AG04450 (cell line): ENCODE data around the gene LMLN. TPM values are rescaled to one million over a fixed set of nuclear protein-coding genes. Genes with fewer than 3 reads are reported as not detected.
"Not testable (repeated sequence)": the region's sequence is repeated elsewhere in the genome, so short reads cannot be mapped to it uniquely, and the experiment has no call there.

Source experiments
- CTCF ChIA-PET: fragments of 300-600, 350-600 bp; formaldehyde crosslinking; extraction: SDS; loops from one replicate; lab custom pipeline; 2022; ENCODE audit warnings: antibody characterized with exemption, inconsistent platforms; lab: Charles Lee
- POLR2A ChIA-PET: fragments of 350-600 bp; formaldehyde crosslinking; extraction: SDS; loops from one replicate; lab custom pipeline; 2021; ENCODE audit warnings: antibody characterized with exemption, inconsistent platforms; lab: Yijun Ruan, JAX
- DNase-seq: peaks from one replicate; pipeline ENCODE4 v3.0.0-alpha.2; 2011; ENCODE audit warnings: low read depth, low spot score
- H3K27ac ChIP-seq: one replicate; pipeline ENCODE4 v1.5.1; 2012; ENCODE audit warnings: low read depth, low read length, control low read depth
- H3K27me3 ChIP-seq: one replicate; pipeline ENCODE4 v1.6.0; 2012; ENCODE audit warnings: low read length; ENCODE audit not compliant: control insufficient read depth, insufficient read depth
- H3K4me3 ChIP-seq: 2 replicates; pipeline ENCODE4 v1.5.1; 2011; ENCODE audit warnings: mild to moderate bottlenecking, low read depth, low read length, control low read depth
- H3K9me3 ChIP-seq: 2 replicates; pipeline ENCODE4 v1.5.1; 2012; ENCODE audit warnings: low read length; ENCODE audit not compliant: control insufficient read depth, insufficient read depth
- CTCF ChIP-seq: IDR thresholded peaks from 2 replicates; pipeline ENCODE4 v1.5.1; 2011; ENCODE audit warnings: low read depth, low read length, control low read depth, inconsistent platforms
- polyA plus RNA-seq: library from polyadenylated mRNA; depleted of rRNA; stranded (reverse); fragments of >200 nt; gene quantifications from 2 replicates; pipeline ENCODE4 v1.2.3, GENCODE V29; 2011

Gene LMLN
- polyA plus RNA-seq, 1 experiment: 6.4 TPM

- Histone ChIP-seq H3K27me3 (no peaks in the 10 kb centered on the region), H3K9me3 (no peaks in the 10 kb centered on the region), H3K4me3 (no peak overlapping the region), H3K27ac (no peak overlapping the region)
- DNase-seq: no peak
- ChIA-PET POLR2A (no interaction called here), CTCF (interaction anchor here (1.6 kb wide), 1 partner anchor 19 kb away, joined by 5 read pairs; no protein-coding TSS in a partner anchor)
- no peak for TF ChIP-seq CTCF
Observed at GRCh38 chr3:197961582-197961945, 1.5 kb downstream of the LMLN start.

GRCh38 chr3:197963019-197963637, 3.1 kb downstream of the LMLN start:
- no peak for DNase-seq
- peaks cover 5% of the 10 kb centered on the region; the same call in 1 of the 2 replicates for H3K9me3 ChIP-seq
- no peak for TF ChIP-seq CTCF
- H3K27me3 ChIP-seq: no peaks in the 10 kb centered on the region
- CTCF ChIA-PET: interaction anchor here (0.6 to 1.2 kb wide), 2 partner anchors 12 to 20 kb away, joined by 3 to 4 read pairs; no protein-coding TSS in a partner anchor
- POLR2A ChIA-PET: no interaction called here
- no peak overlapping the region for H3K4me3 ChIP-seq
- no peak overlapping the region for H3K27ac ChIP-seq

GRCh38 chr3:197967337-197967989, 7.4 kb downstream of the LMLN start:
- DNase-seq, CTCF ChIA-PET, H3K27me3 ChIP-seq, POLR2A ChIA-PET, H3K9me3 ChIP-seq, H3K27ac ChIP-seq, H3K4me3 ChIP-seq: not testable (repeated sequence)

- DNase-seq: no peak
- ChIA-PET POLR2A (no interaction called here), CTCF (no interaction called here)
- Histone ChIP-seq H3K9me3 (peaks cover 5% of the 10 kb centered on the region; the same call in 1 of the 2 replicates), H3K27ac (no peak overlapping the region), H3K27me3 (no peaks in the 10 kb centered on the region), H3K4me3 (no peak overlapping the region)
- TF ChIP-seq CTCF: no peak
Observed at GRCh38 chr3:197970588-197970987, 10.6 kb downstream of the LMLN start.

GRCh38 chr3:197974016-197974415, 14.0 kb downstream of the LMLN start:
- TF ChIP-seq CTCF: no peak
- CTCF ChIA-PET: interaction anchor here (0.6 kb wide), 1 partner anchor 69 kb away, joined by 4 read pairs; no protein-coding TSS in a partner anchor
- POLR2A ChIA-PET: no interaction called here

More at GRCh38 chr3:197974016-197974415, 14.0 kb downstream of the LMLN start:
- Histone ChIP-seq H3K27ac (no peak overlapping the region), H3K27me3 (no peaks in the 10 kb centered on the region), H3K4me3 (no peak overlapping the region), H3K9me3 (no peaks in the 10 kb centered on the region)
- DNase-seq: no peak
